Fibroblast of lung (primary cell): ENCODE data around the gene NECTIN3. TPM values are rescaled to one million over a fixed set of nuclear protein-coding genes. Genes with fewer than 3 reads are reported as not detected.

Experiments
- DNase-seq, 2 donors: peaks; one replicate each; pipeline versions ENCODE4 v3.0.0 to v3.0.0-alpha.2; 2010; ENCODE audit warnings: low read depth in 2 of 2
- H2AFZ ChIP-seq: 2 replicates; pipeline ENCODE4 v1.5.1; 2012; ENCODE audit warnings: low read length, control low read depth, inconsistent platforms
- H3K27ac ChIP-seq: 2 replicates; pipeline ENCODE4 v1.5.1; 2011; ENCODE audit warnings: low read length, control low read depth; ENCODE audit not compliant: insufficient read depth
- H3K27me3 ChIP-seq: 2 replicates; pipeline ENCODE4 v1.5.1; 2011; ENCODE audit warnings: mild to moderate bottlenecking, low read length; ENCODE audit not compliant: control insufficient read depth, insufficient read depth
- H3K36me3 ChIP-seq: 2 replicates; pipeline ENCODE4 v1.5.1; 2011; ENCODE audit warnings: low read length; ENCODE audit not compliant: control insufficient read depth, insufficient read depth
- H3K4me1 ChIP-seq: 2 replicates; pipeline ENCODE4 v1.5.1; 2011; ENCODE audit warnings: low read length; ENCODE audit not compliant: control insufficient read depth, insufficient read depth; ENCODE audit errors: extremely low read depth
- H3K4me2 ChIP-seq: 2 replicates; pipeline ENCODE4 v1.5.1; 2011; ENCODE audit warnings: low read length, control low read depth; ENCODE audit not compliant: insufficient read depth; ENCODE audit errors: extremely low read depth
- H3K4me3 ChIP-seq, 4 experiments: fragments of 200-600 bp in 1 of 4; sonication (generic) in 1 of 4; replicated peaks in 1 of 4; 2 replicates each; pipeline ENCODE4 v1.5.1; 2011 to 2016; ENCODE audit warnings: low read length in 4 of 4, low read depth in 3 of 4, mild to moderate bottlenecking in 3 of 4, control low read depth in 2 of 4, inconsistent platforms in 1 of 4, mixed read lengths in 1 of 4; ENCODE audit not compliant: insufficient read depth in 1 of 4; ENCODE audit errors: control extremely low read depth in 1 of 4
- H3K79me2 ChIP-seq: 2 replicates; pipeline ENCODE4 v1.5.1; 2012; ENCODE audit warnings: mild to moderate bottlenecking, low read length, inconsistent platforms; ENCODE audit not compliant: control insufficient read depth, insufficient read depth
- H3K9ac ChIP-seq: 2 replicates; pipeline ENCODE4 v1.5.1; 2011; ENCODE audit warnings: mild to moderate bottlenecking, low read length, control low read depth; ENCODE audit not compliant: insufficient read depth
- H3K9me3 ChIP-seq: 2 replicates; pipeline ENCODE4 v1.5.1; 2012; ENCODE audit warnings: low read depth, low read length; ENCODE audit not compliant: control insufficient read depth, insufficient read depth
- H4K20me1 ChIP-seq: 2 replicates; pipeline ENCODE4 v1.5.1; 2011; ENCODE audit warnings: low read length; ENCODE audit not compliant: control insufficient read depth, insufficient read depth; ENCODE audit errors: extremely low read depth
- EZH2 ChIP-seq: IDR thresholded peaks from 2 replicates; pipeline ENCODE4 v1.5.1; 2012; ENCODE audit warnings: low read length, control low read depth, mild to moderate bottlenecking; ENCODE audit errors: missing control alignments
- polyA plus RNA-seq, 2 donors: library from polyadenylated mRNA; depleted of rRNA in 1 of 2; stranded (reverse) in 1 of 2; unstranded in 1 of 2; fragments of >200 nt; gene quantifications; 2 replicates each; pipeline ENCODE4 v1.2.1, GENCODE V29; 2011 to 2012; ENCODE audit warnings: missing spikeins in 1 of 2
- total RNA-seq: library from RNA; depleted of rRNA; stranded (reverse); fragments of >200 nt; gene quantifications from 2 replicates; pipeline ENCODE4 v1.2.1, GENCODE V29; 2014
- TF ChIP-seq, protein P1 (sequence below), 2 donors: IDR thresholded peaks in 1 of 2; conservative IDR thresholded peaks in 1 of 2; 1 replicate in 1 of 2; 2 replicates in 1 of 2; pipeline ENCODE4 v1.5.1; 2011 to 2012; ENCODE audit warnings: low read length in 2 of 2, control low read depth in 1 of 2, inconsistent platforms in 1 of 2, low read depth in 1 of 2, mild to moderate bottlenecking in 1 of 2

The NECTIN3 gene
- total and polyA plus RNA-seq, 2 donors (not counting 1 experiment from before 2014, with no cell fraction given) = 46.9 to 58.1 TPM

DNA sequence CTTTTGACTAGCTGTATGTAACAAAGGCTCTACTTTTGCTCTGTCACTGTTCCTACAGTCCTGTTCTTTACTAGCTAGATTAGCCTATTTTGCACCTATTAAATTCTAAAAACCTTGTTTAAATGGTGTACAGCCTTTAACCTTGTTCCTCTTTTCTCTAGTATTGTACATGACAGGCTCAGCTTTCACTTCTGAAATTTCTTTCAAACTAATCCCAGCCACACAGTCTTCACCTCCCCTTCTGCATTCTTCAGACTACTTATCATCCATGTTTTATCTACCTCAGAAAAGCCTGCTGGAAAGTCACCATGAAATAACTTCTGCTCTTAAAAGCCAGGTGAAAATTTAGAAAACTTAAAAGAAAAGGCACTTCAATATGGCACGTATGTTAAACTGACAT is 122.4 kb downstream of the NECTIN3 start:
- Histone ChIP-seq H3K27ac (no peak overlapping the region), H3K36me3 (no peaks in the 10 kb centered on the region)
- DNase-seq = peak in 1 of 2 donors; percentile 20

DNA sequence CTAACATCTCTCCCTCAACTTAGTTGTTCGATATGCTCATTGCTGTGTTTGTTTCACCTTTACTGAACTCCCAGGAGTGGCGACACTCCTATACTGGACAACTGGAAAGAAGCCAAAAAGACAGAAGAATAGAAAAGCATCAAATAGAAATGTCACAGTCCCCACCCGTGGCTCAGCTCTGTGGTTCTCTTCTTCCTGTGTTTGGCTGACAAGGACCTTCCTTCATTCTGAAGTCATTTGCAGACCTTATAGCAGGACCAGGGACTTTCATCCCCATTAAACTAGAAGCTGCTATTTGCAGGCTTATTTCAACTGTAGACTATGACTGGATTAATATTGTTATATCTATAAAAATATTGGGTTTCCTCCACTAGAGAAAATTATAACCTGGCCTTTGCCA is 125.9 kb downstream of the NECTIN3 start:
- Histone ChIP-seq H3K36me3 (no peaks in the 10 kb centered on the region), H3K9ac (no peak overlapping the region), H3K4me2 (no peak overlapping the region), H2AFZ (no peak overlapping the region), H3K4me3 (no peak overlapping the region), H4K20me1 (no peaks in the 10 kb centered on the region), H3K27ac (no peak overlapping the region), H3K27me3 (no peaks in the 10 kb centered on the region), H3K79me2 (no peaks in the 10 kb centered on the region), H3K4me1 (no peaks in the 10 kb centered on the region), H3K9me3 (no peaks in the 10 kb centered on the region)
- DNase-seq = no peak
- TF ChIP-seq EZH2 = no peak
- TF ChIP-seq, protein P1, sequence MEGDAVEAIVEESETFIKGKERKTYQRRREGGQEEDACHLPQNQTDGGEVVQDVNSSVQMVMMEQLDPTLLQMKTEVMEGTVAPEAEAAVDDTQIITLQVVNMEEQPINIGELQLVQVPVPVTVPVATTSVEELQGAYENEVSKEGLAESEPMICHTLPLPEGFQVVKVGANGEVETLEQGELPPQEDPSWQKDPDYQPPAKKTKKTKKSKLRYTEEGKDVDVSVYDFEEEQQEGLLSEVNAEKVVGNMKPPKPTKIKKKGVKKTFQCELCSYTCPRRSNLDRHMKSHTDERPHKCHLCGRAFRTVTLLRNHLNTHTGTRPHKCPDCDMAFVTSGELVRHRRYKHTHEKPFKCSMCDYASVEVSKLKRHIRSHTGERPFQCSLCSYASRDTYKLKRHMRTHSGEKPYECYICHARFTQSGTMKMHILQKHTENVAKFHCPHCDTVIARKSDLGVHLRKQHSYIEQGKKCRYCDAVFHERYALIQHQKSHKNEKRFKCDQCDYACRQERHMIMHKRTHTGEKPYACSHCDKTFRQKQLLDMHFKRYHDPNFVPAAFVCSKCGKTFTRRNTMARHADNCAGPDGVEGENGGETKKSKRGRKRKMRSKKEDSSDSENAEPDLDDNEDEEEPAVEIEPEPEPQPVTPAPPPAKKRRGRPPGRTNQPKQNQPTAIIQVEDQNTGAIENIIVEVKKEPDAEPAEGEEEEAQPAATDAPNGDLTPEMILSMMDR (conservative IDR thresholded peaks at IDR 0.05 in 1 of 2, IDR thresholded peaks at IDR 0.05 in 1 of 2; ENCODE audit: low read depth in 1 of 2, low read length in 2 of 2) = no peak

More for the DNA sequence above, 122.4 kb downstream of the NECTIN3 start:
- Histone ChIP-seq H2AFZ (no peak overlapping the region), H3K9ac (no peak overlapping the region), H3K4me2 (no peak overlapping the region), H3K27me3 (no peaks in the 10 kb centered on the region), H3K4me1 (no peaks in the 10 kb centered on the region), H3K9me3 (no peaks in the 10 kb centered on the region), H4K20me1 (no peaks in the 10 kb centered on the region), H3K79me2 (no peaks in the 10 kb centered on the region), H3K4me3 (no peak overlapping the region)
- no peak for TF ChIP-seq EZH2
- TF ChIP-seq, protein P1 (conservative IDR thresholded peaks at IDR 0.05 in 1 of 2, IDR thresholded peaks at IDR 0.05 in 1 of 2; ENCODE audit: low read depth in 1 of 2, low read length in 2 of 2) = no peak

- Histone ChIP-seq H4K20me1 (no peaks in the 10 kb centered on the region), H3K27me3 (no peaks in the 10 kb centered on the region), H3K36me3 (no peaks in the 10 kb centered on the region), H3K9me3 (no peaks in the 10 kb centered on the region), H3K4me1 (no peaks in the 10 kb centered on the region), H2AFZ (no peak overlapping the region), H3K27ac (no peak overlapping the region), H3K79me2 (no peaks in the 10 kb centered on the region), H3K4me2 (no peak overlapping the region), H3K9ac (no peak overlapping the region), H3K4me3 (no peak overlapping the region)
- peak in 1 of 2 donors; percentile 3 for DNase-seq
- no peak for TF ChIP-seq EZH2
- TF ChIP-seq, protein P1 (conservative IDR thresholded peaks at IDR 0.05 in 1 of 2, IDR thresholded peaks at IDR 0.05 in 1 of 2; ENCODE audit: low read depth in 1 of 2, low read length in 2 of 2) = no peak
Observed at GRCh38 chr3:111200027-111200426, 128.4 kb downstream of the NECTIN3 start.
